ENCODE measurements around the gene PTTG1IP2.

PTTG1IP2 gene

DNA sequence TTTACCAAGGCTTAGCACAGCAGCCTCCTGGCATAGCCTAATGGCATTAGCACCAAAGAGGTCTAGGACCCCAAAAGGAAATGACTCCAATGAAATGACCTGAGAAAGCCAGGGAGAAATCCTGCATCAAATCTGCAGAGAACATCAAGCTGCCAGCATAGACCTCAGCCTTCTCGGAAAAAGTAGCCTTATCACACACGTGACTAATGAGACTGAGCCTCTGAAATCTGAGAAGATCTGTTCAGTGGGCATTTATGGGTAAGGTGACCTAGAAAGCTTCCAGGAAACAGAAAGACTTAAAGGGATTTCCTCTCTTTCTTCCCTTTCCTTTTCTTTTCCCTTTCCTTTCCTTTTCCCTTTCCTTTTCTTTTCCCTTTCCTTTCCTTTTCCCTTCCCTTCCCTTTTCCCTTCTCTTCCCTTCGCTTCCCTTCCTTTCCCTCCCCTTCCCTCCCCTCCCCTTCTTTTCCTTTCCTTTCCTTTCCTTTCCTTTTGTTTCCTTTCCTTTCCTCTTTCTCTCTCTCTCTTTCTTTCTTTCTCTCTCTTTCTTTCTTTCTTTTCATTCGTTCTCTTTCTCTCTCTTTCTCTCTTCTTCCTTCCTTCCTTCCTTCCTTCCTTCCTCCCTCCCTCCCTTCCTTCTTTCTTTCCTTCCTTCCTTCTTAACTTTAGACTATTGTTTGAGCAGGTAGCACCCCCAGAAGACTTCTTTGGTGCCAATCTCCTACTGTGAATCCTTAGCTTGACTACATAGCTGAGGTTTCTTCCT lies 23.1 kb upstream of the PTTG1IP2 start:
- Histone ChIP-seq H3K79me2 (ENCODE audit: low read length) (no peaks in the 10 kb centered on the region), H3K9ac (ENCODE audit: low read length) (no peak overlapping the region), H2AFZ (ENCODE audit: low read depth, low read length) (no peak overlapping the region), H3K4me2 (ENCODE audit: low read length) (no peak overlapping the region), H3K36me3 (replicated peaks; ENCODE audit: low read depth, low read length) (no peaks in the 10 kb centered on the region), H3K9me3 (ENCODE audit: insufficient read depth, low read length) (no peaks in the 10 kb centered on the region), H4K20me1 (ENCODE audit: insufficient read depth, low read length) (no peaks in the 10 kb centered on the region), H3K4me1 (ENCODE audit: low read length) (no peaks in the 10 kb centered on the region), H3K27ac (ENCODE audit: low read length) (no peak overlapping the region), H3K4me3 (ENCODE audit: low read length) (no peak overlapping the region), H3K27me3 (ENCODE audit: low read depth, low read length) (peaks cover 5% of the 10 kb centered on the region; the same call in 1 of the 2 replicates)
- TF ChIP-seq, protein P1, sequence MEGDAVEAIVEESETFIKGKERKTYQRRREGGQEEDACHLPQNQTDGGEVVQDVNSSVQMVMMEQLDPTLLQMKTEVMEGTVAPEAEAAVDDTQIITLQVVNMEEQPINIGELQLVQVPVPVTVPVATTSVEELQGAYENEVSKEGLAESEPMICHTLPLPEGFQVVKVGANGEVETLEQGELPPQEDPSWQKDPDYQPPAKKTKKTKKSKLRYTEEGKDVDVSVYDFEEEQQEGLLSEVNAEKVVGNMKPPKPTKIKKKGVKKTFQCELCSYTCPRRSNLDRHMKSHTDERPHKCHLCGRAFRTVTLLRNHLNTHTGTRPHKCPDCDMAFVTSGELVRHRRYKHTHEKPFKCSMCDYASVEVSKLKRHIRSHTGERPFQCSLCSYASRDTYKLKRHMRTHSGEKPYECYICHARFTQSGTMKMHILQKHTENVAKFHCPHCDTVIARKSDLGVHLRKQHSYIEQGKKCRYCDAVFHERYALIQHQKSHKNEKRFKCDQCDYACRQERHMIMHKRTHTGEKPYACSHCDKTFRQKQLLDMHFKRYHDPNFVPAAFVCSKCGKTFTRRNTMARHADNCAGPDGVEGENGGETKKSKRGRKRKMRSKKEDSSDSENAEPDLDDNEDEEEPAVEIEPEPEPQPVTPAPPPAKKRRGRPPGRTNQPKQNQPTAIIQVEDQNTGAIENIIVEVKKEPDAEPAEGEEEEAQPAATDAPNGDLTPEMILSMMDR (IDR thresholded peaks at IDR 0.05; ENCODE audit: low read depth, low read length): no peak
- no peak for TF ChIP-seq EZH2phosphoT487 (IDR thresholded peaks at IDR 0.05; ENCODE audit: low read depth)

DNA sequence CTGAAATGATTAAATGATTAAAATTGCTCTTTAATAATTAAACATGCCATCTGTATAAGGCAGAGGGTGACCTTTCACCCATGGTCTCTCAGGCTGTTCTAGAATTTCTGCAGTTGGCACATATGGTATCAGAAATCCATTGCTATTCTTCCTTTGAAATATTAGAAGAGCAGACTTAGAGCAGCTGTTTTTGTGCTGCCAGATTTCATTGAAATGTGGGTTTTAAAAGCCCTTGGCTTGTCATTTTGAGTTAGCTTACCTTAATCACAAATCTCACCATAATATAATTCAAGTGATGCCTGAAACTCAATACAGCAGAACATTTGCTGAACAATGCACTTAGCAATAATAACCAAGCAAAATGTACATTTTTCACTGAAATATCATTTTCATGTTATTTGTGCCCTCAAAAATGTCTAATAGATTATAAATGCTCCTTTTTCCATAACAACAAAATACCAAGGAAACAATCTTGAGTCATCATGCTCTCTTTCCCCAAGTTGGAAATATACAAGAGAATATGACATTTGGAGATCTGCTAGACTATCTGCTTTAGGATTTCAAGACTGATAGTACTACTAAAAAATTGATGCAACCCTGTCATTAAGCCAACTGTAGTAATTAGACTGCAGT lies 16.1 kb upstream of the PTTG1IP2 start:
- no peak overlapping the region for H3K4me2 ChIP-seq (ENCODE audit: low read length)
- H3K9me3 ChIP-seq (ENCODE audit: insufficient read depth, low read length): no peaks in the 10 kb centered on the region
- no peak for TF ChIP-seq EZH2phosphoT487 (IDR thresholded peaks at IDR 0.05; ENCODE audit: low read depth)
- TF ChIP-seq, protein P1 (IDR thresholded peaks at IDR 0.05; ENCODE audit: low read depth, low read length): no peak
- no peak overlapping the region for H3K4me3 ChIP-seq (ENCODE audit: low read length)
- H3K9ac ChIP-seq (ENCODE audit: low read length): no peak overlapping the region
- H3K36me3 ChIP-seq (replicated peaks; ENCODE audit: low read depth, low read length): no peaks in the 10 kb centered on the region
- H2AFZ ChIP-seq (ENCODE audit: low read depth, low read length): no peak overlapping the region
- H3K79me2 ChIP-seq (ENCODE audit: low read length): no peaks in the 10 kb centered on the region
- 0 out of 2 replicates have a peak, but pooled peaks cover 8% of the 10 kb centered on the region for H3K27me3 ChIP-seq (ENCODE audit: low read depth, low read length)
- H3K27ac ChIP-seq (ENCODE audit: low read length): no peak overlapping the region
- no peaks in the 10 kb centered on the region for H4K20me1 ChIP-seq (ENCODE audit: insufficient read depth, low read length)
- H3K4me1 ChIP-seq (ENCODE audit: low read length): peaks cover 10% of the 10 kb centered on the region; the same call in 1 of the 2 replicates

DNA sequence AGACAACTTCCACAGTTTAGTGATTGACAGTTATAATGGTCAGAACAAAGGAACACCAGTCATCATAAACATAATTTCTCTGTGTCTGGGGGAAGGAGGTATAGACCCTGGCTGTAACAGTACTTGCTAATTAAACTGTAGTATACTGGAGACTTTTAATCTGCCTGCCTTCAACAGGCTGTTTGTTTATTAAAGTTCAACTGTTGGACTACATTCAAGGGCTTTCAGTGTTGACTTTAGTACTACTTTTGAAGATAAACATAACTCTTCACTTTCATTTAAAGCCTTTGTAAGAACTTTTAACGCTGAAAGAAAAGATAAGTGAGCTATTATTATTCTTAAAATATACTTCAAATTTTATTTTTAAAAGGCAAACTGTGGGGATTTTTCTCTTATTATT lies 15.5 kb upstream of the PTTG1IP2 start:
- Histone ChIP-seq H3K9me3 (ENCODE audit: insufficient read depth, low read length) (no peaks in the 10 kb centered on the region), H4K20me1 (ENCODE audit: insufficient read depth, low read length) (no peaks in the 10 kb centered on the region), H2AFZ (ENCODE audit: low read depth, low read length) (no peak overlapping the region), H3K27me3 (ENCODE audit: low read depth, low read length) (0 out of 2 replicates have a peak, but pooled peaks cover 8% of the 10 kb centered on the region), H3K4me1 (ENCODE audit: low read length) (peaks cover 10% of the 10 kb centered on the region; the same call in 1 of the 2 replicates), H3K4me2 (ENCODE audit: low read length) (no peak overlapping the region), H3K36me3 (replicated peaks; ENCODE audit: low read depth, low read length) (no peaks in the 10 kb centered on the region), H3K9ac (ENCODE audit: low read length) (no peak overlapping the region), H3K79me2 (ENCODE audit: low read length) (no peaks in the 10 kb centered on the region), H3K4me3 (ENCODE audit: low read length) (no peak overlapping the region), H3K27ac (ENCODE audit: low read length) (no peak overlapping the region)
- TF ChIP-seq, protein P1 (IDR thresholded peaks at IDR 0.05; ENCODE audit: low read depth, low read length): no peak
- no peak for TF ChIP-seq EZH2phosphoT487 (IDR thresholded peaks at IDR 0.05; ENCODE audit: low read depth)
